ENCODE measurements around the gene TIAM1. TPM values are rescaled to one million over a fixed set of nuclear protein-coding genes. Genes with fewer than 3 reads are reported as not detected.
"Not testable (repeated sequence)": the region's sequence is repeated elsewhere in the genome, so short reads cannot be mapped to it uniquely, and the experiment has no call there.

TIAM1 gene
- total RNA-seq, 1 donor from 2014 or later: 131 TPM

DNA sequence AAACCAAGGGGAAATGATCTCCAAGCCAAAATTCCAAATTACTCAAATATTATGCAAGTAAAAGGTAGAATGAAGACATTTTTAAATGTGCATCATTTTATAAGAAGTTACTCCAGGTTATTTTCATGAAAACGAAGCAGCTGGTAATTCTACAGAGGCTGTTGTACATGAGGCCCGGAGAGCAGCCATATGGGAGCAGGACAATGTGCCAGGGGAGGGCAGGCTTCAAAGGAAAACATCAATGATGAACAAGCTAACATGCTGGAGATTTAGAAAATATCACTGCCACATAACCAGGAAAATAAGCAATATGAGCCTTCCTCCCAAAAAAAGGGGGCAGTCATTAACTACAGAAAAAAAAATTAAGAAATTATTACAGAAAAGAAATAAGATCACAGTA, 109.1 kb downstream of the TIAM1 start:
- Mint-ChIP-seq H3K27ac (ENCODE audit: unreplicated experiment) (no peak overlapping the region), H3K36me3 (ENCODE audit: low read depth, unreplicated experiment) (peaks cover 25% of the 10 kb centered on the region), H3K4me1 (ENCODE audit: unreplicated experiment) (peaks cover 7% of the 10 kb centered on the region), H3K4me3 (ENCODE audit: unreplicated experiment) (no peak overlapping the region), H3K27me3 (ENCODE audit: unreplicated experiment) (peaks cover 2% of the 10 kb centered on the region), H3K9me3 (ENCODE audit: unreplicated experiment) (no peaks in the 10 kb centered on the region)
- TF ChIP-seq, protein P1, sequence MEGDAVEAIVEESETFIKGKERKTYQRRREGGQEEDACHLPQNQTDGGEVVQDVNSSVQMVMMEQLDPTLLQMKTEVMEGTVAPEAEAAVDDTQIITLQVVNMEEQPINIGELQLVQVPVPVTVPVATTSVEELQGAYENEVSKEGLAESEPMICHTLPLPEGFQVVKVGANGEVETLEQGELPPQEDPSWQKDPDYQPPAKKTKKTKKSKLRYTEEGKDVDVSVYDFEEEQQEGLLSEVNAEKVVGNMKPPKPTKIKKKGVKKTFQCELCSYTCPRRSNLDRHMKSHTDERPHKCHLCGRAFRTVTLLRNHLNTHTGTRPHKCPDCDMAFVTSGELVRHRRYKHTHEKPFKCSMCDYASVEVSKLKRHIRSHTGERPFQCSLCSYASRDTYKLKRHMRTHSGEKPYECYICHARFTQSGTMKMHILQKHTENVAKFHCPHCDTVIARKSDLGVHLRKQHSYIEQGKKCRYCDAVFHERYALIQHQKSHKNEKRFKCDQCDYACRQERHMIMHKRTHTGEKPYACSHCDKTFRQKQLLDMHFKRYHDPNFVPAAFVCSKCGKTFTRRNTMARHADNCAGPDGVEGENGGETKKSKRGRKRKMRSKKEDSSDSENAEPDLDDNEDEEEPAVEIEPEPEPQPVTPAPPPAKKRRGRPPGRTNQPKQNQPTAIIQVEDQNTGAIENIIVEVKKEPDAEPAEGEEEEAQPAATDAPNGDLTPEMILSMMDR (IDR thresholded peaks at IDR 0.05; ENCODE audit: unreplicated experiment): no peak
- DNase-seq (ENCODE audit: low spot score): no peak

DNA sequence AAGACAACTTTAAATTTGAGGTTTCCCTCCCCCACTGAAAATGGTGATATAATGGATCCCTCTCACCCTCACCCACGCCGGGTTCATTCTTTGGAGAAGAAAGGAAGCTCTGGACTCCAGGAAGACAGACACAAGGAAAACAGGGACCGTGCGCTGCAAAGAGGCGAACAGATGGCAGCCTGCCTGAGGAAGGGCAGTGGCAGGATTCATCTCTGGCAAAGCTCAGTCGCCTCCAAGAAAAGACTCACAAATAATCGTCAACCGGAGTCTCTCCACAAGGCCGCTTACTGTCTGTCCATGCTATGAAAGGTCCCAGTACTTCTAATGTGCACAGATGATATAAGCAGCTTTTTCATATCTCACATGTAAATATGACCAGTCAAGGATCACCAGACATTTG, 110.3 kb downstream of the TIAM1 start:
- Mint-ChIP-seq H3K27me3 (ENCODE audit: unreplicated experiment) (peaks cover 2% of the 10 kb centered on the region), H3K36me3 (ENCODE audit: low read depth, unreplicated experiment) (peaks cover 20% of the 10 kb centered on the region), H3K27ac (ENCODE audit: unreplicated experiment) (no peak overlapping the region), H3K4me1 (ENCODE audit: unreplicated experiment) (peaks cover 7% of the 10 kb centered on the region), H3K4me3 (ENCODE audit: unreplicated experiment) (no peak overlapping the region), H3K9me3 (ENCODE audit: unreplicated experiment) (no peaks in the 10 kb centered on the region)
- no peak for DNase-seq (ENCODE audit: low spot score)
- TF ChIP-seq, protein P1 (IDR thresholded peaks at IDR 0.05; ENCODE audit: unreplicated experiment): no peak

DNA sequence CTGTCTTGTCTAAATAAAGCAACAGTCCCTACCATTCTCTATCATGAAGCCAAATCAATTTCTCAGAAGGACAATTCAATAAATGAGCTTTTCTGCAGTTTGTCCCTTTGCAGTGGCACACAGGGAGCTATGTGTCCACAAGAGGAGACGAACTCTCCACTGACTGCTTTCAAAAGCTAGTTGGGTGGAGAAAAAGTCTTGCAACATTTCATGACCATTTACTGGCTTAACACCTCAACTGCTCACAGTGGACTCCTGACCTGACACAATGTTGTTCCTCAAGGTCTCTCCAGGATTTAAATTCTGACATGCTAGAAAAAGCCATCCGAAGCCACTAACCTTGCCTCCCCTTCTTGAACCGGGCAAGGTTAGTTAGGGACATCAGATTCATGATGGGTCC, 111.7 kb downstream of the TIAM1 start:
- Mint-ChIP-seq H3K4me1 (ENCODE audit: unreplicated experiment) (peaks cover 7% of the 10 kb centered on the region), H3K27me3 (ENCODE audit: unreplicated experiment) (peaks cover 2% of the 10 kb centered on the region), H3K9me3 (ENCODE audit: unreplicated experiment) (no peaks in the 10 kb centered on the region), H3K4me3 (ENCODE audit: unreplicated experiment) (no peak overlapping the region), H3K27ac (ENCODE audit: unreplicated experiment) (no peak overlapping the region), H3K36me3 (ENCODE audit: low read depth, unreplicated experiment) (peaks cover 19% of the 10 kb centered on the region)
- DNase-seq (ENCODE audit: low spot score): no peak
- TF ChIP-seq, protein P1 (IDR thresholded peaks at IDR 0.05; ENCODE audit: unreplicated experiment): no peak

DNA sequence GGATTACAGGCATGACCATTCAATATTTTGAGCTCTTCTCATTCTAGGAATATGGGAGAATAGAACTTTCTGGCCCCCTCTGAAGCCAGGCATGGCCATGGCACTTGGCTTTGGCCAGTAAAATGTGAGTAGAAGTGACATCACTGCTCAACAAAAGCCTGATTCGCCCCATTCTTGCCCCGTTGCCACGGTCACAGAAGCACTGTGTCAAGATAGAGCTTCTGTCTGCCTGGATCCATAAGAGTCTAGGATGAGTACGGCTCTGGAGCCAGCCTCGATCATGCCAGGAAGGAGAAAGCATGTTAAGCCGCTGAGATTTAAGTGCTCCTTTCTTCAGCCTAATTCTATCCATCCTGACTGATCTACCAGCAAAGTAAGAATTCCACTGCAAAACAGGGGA, 113.1 kb downstream of the TIAM1 start:
- TF ChIP-seq, protein P1 (IDR thresholded peaks at IDR 0.05; ENCODE audit: unreplicated experiment): no peak
- DNase-seq (ENCODE audit: low spot score): no peak
- peaks cover 4% of the 10 kb centered on the region for H3K27me3 Mint-ChIP-seq (ENCODE audit: unreplicated experiment)
- H3K9me3 Mint-ChIP-seq (ENCODE audit: unreplicated experiment): no peaks in the 10 kb centered on the region
- peaks cover 7% of the 10 kb centered on the region for H3K4me1 Mint-ChIP-seq (ENCODE audit: unreplicated experiment)
- H3K27ac Mint-ChIP-seq (ENCODE audit: unreplicated experiment): no peak overlapping the region
- H3K36me3 Mint-ChIP-seq (ENCODE audit: low read depth, unreplicated experiment): peaks cover 14% of the 10 kb centered on the region
- no peak overlapping the region for H3K4me3 Mint-ChIP-seq (ENCODE audit: unreplicated experiment)

DNA sequence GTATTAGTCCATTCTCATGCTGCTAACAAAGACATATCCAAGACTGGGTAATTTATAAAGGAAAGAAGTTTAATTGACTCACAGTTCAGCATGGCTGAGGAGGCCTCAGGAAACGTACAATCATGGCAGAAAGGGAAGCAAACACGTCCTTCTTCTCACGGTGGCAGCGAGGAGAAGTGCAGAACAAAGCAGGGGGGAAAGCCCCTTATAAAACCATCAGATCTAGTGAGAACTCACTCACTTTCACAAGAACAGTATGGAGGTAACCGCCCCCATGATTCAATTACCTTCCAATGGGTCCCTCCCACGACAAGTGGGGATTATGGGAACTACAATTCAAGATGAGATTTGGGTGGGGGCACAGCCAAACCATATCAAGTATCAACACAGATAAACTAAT, 115.3 kb downstream of the TIAM1 start:
- not testable (repeated sequence) for H3K27ac Mint-ChIP-seq (ENCODE audit: unreplicated experiment); H3K9me3 Mint-ChIP-seq (ENCODE audit: unreplicated experiment); H3K4me1 Mint-ChIP-seq (ENCODE audit: unreplicated experiment); DNase-seq (ENCODE audit: low spot score); H3K27me3 Mint-ChIP-seq (ENCODE audit: unreplicated experiment); H3K4me3 Mint-ChIP-seq (ENCODE audit: unreplicated experiment)
- peaks cover 25% of the 10 kb centered on the region for H3K36me3 Mint-ChIP-seq (ENCODE audit: low read depth, unreplicated experiment)

DNA sequence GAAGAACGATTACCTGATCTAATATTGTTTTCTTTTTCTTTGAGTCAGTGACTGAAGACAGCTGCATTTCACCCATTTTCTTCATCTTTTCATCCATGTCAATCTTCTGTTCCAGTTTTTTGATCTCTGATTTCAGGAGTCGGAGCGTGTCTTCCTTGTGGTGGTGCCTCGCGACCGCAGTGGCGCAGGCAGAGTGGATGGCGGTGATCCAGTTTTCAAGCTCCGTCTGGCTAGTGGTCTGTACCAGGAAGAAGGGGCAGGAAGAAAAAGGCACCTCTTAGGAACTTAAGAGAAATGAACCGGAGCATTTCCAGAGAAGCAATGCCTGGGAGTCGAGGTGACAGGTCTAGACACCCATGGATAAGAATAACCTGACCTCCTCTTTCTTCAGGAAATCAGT, 118.3 kb downstream of the TIAM1 start:
- H3K4me3 Mint-ChIP-seq (ENCODE audit: unreplicated experiment): no peak overlapping the region
- peaks cover 8% of the 10 kb centered on the region for H3K27me3 Mint-ChIP-seq (ENCODE audit: unreplicated experiment)
- H3K9me3 Mint-ChIP-seq (ENCODE audit: unreplicated experiment): no peaks in the 10 kb centered on the region
- H3K4me1 Mint-ChIP-seq (ENCODE audit: unreplicated experiment): peaks cover 8% of the 10 kb centered on the region
- DNase-seq (ENCODE audit: low spot score): no peak
- TF ChIP-seq, protein P1 (IDR thresholded peaks at IDR 0.05; ENCODE audit: unreplicated experiment): no peak
- H3K36me3 Mint-ChIP-seq (ENCODE audit: low read depth, unreplicated experiment): peaks cover 31% of the 10 kb centered on the region
- H3K27ac Mint-ChIP-seq (ENCODE audit: unreplicated experiment): no peak overlapping the region
